Esophagus squamous epithelium (tissue), 4 donors: ENCODE measurements around the gene SERPINI1.

ENCODE experiments used
- POLR2A ChIP-seq, 4 donors: fragments of 450-650 bp; IDR thresholded peaks; one replicate each; pipeline ENCODE4 v1.6.1; 2017; ENCODE audit warnings: antibody characterized with exemption in 4 of 4, mild to moderate bottlenecking in 4 of 4, moderate library complexity in 3 of 4
- TF ChIP-seq, protein P1 (sequence below), 6 experiments: fragments of 450-650 bp in 4 of 6; fragments of 200-600 bp in 2 of 6; sonication (generic) in 2 of 6; IDR thresholded peaks; one replicate each; pipeline ENCODE4 v1.5.1; 2016 to 2019; ENCODE audit warnings: antibody characterized with exemption in 6 of 6, mild to moderate bottlenecking in 4 of 6, moderate library complexity in 4 of 6

- TF ChIP-seq, protein P1, sequence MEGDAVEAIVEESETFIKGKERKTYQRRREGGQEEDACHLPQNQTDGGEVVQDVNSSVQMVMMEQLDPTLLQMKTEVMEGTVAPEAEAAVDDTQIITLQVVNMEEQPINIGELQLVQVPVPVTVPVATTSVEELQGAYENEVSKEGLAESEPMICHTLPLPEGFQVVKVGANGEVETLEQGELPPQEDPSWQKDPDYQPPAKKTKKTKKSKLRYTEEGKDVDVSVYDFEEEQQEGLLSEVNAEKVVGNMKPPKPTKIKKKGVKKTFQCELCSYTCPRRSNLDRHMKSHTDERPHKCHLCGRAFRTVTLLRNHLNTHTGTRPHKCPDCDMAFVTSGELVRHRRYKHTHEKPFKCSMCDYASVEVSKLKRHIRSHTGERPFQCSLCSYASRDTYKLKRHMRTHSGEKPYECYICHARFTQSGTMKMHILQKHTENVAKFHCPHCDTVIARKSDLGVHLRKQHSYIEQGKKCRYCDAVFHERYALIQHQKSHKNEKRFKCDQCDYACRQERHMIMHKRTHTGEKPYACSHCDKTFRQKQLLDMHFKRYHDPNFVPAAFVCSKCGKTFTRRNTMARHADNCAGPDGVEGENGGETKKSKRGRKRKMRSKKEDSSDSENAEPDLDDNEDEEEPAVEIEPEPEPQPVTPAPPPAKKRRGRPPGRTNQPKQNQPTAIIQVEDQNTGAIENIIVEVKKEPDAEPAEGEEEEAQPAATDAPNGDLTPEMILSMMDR (IDR thresholded peaks at IDR 0.05): no peak
- TF ChIP-seq POLR2A (IDR thresholded peaks at IDR 0.05): no peak
These were observed 8.3 kb downstream of the SERPINI1 start for GRCh38 chr3:167743799-167744198.
